H9 (cell line): Measurements from ENCODE around the gene STYXL2. TPM values are rescaled to one million over a fixed set of nuclear protein-coding genes. Genes with fewer than 3 reads are reported as not detected.

Experiments used
- DNase-seq: peaks from one replicate; pipeline ENCODE4 v3.0.0-alpha.2; 2017
- H2AFZ ChIP-seq: one replicate; pipeline ENCODE4 v1.6.1; 2013; ENCODE audit warnings: mild to moderate bottlenecking, low read length, control low read depth, moderate library complexity
- H2AK5ac ChIP-seq: 2 replicates; pipeline ENCODE4 v1.6.1; 2013; ENCODE audit warnings: low read length, control low read depth, mixed read lengths; ENCODE audit not compliant: insufficient read length
- H2BK120ac ChIP-seq: one replicate; pipeline ENCODE4 v1.6.1; 2013; ENCODE audit warnings: low read depth, mild to moderate bottlenecking, low read length, control low read depth, inconsistent platforms; ENCODE audit not compliant: poor library complexity, severe bottlenecking
- H2BK12ac ChIP-seq: 2 replicates; pipeline ENCODE4 v1.6.1; 2013; ENCODE audit warnings: low read length, control low read depth, mixed read lengths, low read depth; ENCODE audit not compliant: insufficient read length
- H2BK15ac ChIP-seq: 2 replicates; pipeline ENCODE4 v1.6.1; 2013; ENCODE audit warnings: low read depth, low read length, control low read depth
- H2BK20ac ChIP-seq: one replicate; pipeline ENCODE4 v1.6.1; 2013; ENCODE audit warnings: low read depth, mild to moderate bottlenecking, low read length, control low read depth, inconsistent platforms; ENCODE audit not compliant: poor library complexity, severe bottlenecking
- H2BK5ac ChIP-seq: 2 replicates; pipeline ENCODE4 v1.6.1; 2013; ENCODE audit warnings: low read length, control low read depth, mixed read lengths; ENCODE audit not compliant: insufficient read length
- H3K14ac ChIP-seq: 2 replicates; pipeline ENCODE4 v1.6.1; 2013; ENCODE audit warnings: low read length, control low read depth; ENCODE audit not compliant: insufficient read depth
- H3K18ac ChIP-seq: 2 replicates; pipeline ENCODE4 v1.6.1; 2013; ENCODE audit warnings: low read depth, mild to moderate bottlenecking, mixed read lengths, low read length, control low read depth; ENCODE audit not compliant: insufficient read length
- H3K23ac ChIP-seq: 2 replicates; pipeline ENCODE4 v1.6.1; 2013; ENCODE audit warnings: low read length, control low read depth, mixed read lengths, low read depth; ENCODE audit not compliant: insufficient read length
- H3K23me2 ChIP-seq: 2 replicates; pipeline ENCODE4 v1.6.1; 2013; ENCODE audit warnings: low read depth, mild to moderate bottlenecking, mixed read lengths, low read length, control low read depth; ENCODE audit not compliant: insufficient read length, poor library complexity, severe bottlenecking
- H3K27ac ChIP-seq: 2 replicates; pipeline ENCODE4 v1.5.1; 2013; ENCODE audit warnings: low read length, control low read depth, mixed read lengths, low read depth; ENCODE audit not compliant: insufficient read length
- H3K27me3 ChIP-seq: 2 replicates; pipeline ENCODE4 v1.6.1; 2013; ENCODE audit warnings: low read length, control low read depth, inconsistent platforms; ENCODE audit not compliant: insufficient read depth
- H3K4ac ChIP-seq: 2 replicates; pipeline ENCODE4 v1.6.1; 2013; ENCODE audit warnings: low read depth, mild to moderate bottlenecking, control low read depth, inconsistent platforms, low read length, moderate library complexity
- H3K4me1 ChIP-seq: 2 replicates; pipeline ENCODE4 v1.6.1; 2013; ENCODE audit warnings: low read length, control low read depth, inconsistent platforms; ENCODE audit not compliant: insufficient read depth
- H3K4me2 ChIP-seq: 2 replicates; pipeline ENCODE4 v1.6.1; 2013; ENCODE audit warnings: low read length, control low read depth, mixed read lengths; ENCODE audit not compliant: insufficient read length, insufficient read depth
- H3K56ac ChIP-seq: 2 replicates; pipeline ENCODE4 v1.6.1; 2013; ENCODE audit warnings: low read depth, mild to moderate bottlenecking, mixed read lengths, low read length, control low read depth; ENCODE audit not compliant: insufficient read length
- H3K79me1 ChIP-seq: 2 replicates; pipeline ENCODE4 v1.6.1; 2013; ENCODE audit warnings: low read depth, mild to moderate bottlenecking, moderate library complexity, low read length, control low read depth, inconsistent platforms; ENCODE audit not compliant: insufficient read depth, poor library complexity, severe bottlenecking
- H3K79me2 ChIP-seq: 2 replicates; pipeline ENCODE4 v1.6.1; 2013; ENCODE audit warnings: low read length, control low read depth, inconsistent platforms; ENCODE audit not compliant: insufficient read depth
- H3K9ac ChIP-seq: 2 replicates; pipeline ENCODE4 v1.6.1; 2013; ENCODE audit warnings: low read length, control low read depth, mixed read lengths; ENCODE audit not compliant: insufficient read length; ENCODE audit errors: extremely low read depth
- H3K9me3 ChIP-seq: one replicate; pipeline ENCODE4 v1.6.1; 2013; ENCODE audit warnings: low read depth, low read length, inconsistent platforms; ENCODE audit not compliant: control insufficient read depth
- H3T11ph ChIP-seq: one replicate; pipeline ENCODE4 v1.6.1; 2013; ENCODE audit warnings: mild to moderate bottlenecking, low read length, control low read depth, inconsistent platforms
- H4K20me1 ChIP-seq: one replicate; pipeline ENCODE4 v1.6.1; 2013; ENCODE audit not compliant: control insufficient read depth, insufficient read length, insufficient read depth
- H4K5ac ChIP-seq: 2 replicates; pipeline ENCODE4 v1.6.1; 2013; ENCODE audit warnings: low read depth, mild to moderate bottlenecking, mixed read lengths, low read length, control low read depth; ENCODE audit not compliant: insufficient read length
- H4K8ac ChIP-seq: replicated peaks from 2 replicates; pipeline ENCODE4 v1.6.1; 2013; ENCODE audit warnings: low read length, control low read depth, mixed read lengths, low read depth; ENCODE audit not compliant: insufficient read length
- H4K91ac ChIP-seq: 2 replicates; pipeline ENCODE4 v1.6.1; 2013; ENCODE audit warnings: low read depth, mild to moderate bottlenecking, moderate library complexity, mixed read lengths, low read length, control low read depth; ENCODE audit not compliant: insufficient read length
- H3K27ac Mint-ChIP-seq, 3 experiments: 2 replicates in 2 of 3; 3 replicates in 1 of 3; pipeline ENCODE4 v1.8.0; 2020 to 2021; ENCODE audit warnings: mixed read lengths in 3 of 3, mild to moderate bottlenecking in 1 of 3, moderate library complexity in 1 of 3
- H3K27me3 Mint-ChIP-seq: 2 replicates; pipeline ENCODE4 v1.8.0; 2021; ENCODE audit warnings: low read depth, mild to moderate bottlenecking, moderate library complexity, mixed read lengths
- H3K36me3 Mint-ChIP-seq, 3 experiments: 2 replicates in 2 of 3; 3 replicates in 1 of 3; pipeline ENCODE4 v1.8.0; 2020 to 2021; ENCODE audit warnings: low read depth in 3 of 3, mixed read lengths in 3 of 3; ENCODE audit not compliant: insufficient read depth in 1 of 3
- H3K4me1 Mint-ChIP-seq, 2 experiments: 2 replicates each; pipeline ENCODE4 v1.8.0; 2020; ENCODE audit warnings: mixed read lengths in 2 of 2
- H3K4me3 Mint-ChIP-seq, 2 experiments: 2 replicates in 1 of 2; 3 replicates in 1 of 2; pipeline ENCODE4 v1.8.0; 2020 to 2021; ENCODE audit warnings: mild to moderate bottlenecking in 2 of 2, mixed read lengths in 2 of 2, moderate library complexity in 1 of 2
- H3K9me3 Mint-ChIP-seq, 2 experiments: 2 replicates in 1 of 2; 3 replicates in 1 of 2; pipeline ENCODE4 v1.8.0; 2020; ENCODE audit warnings: mild to moderate bottlenecking in 2 of 2, mixed read lengths in 2 of 2, moderate library complexity in 1 of 2
- CTCF ChIP-seq: fragments of 200-600 bp; sonication (generic); conservative IDR thresholded peaks from 3 replicates; pipeline ENCODE4 v1.8.0; 2021; ENCODE audit warnings: antibody characterized with exemption, mild to moderate bottlenecking
- WGBS: extraction: QIAGEN DNeasy Blood & Tissue Kit; methylation state at CpG from one replicate; pipeline ENCODE4 v1.1.7; 2013; ENCODE audit warnings: missing lambda C conversion rate, low lambda C conversion rate, mixed read lengths; ENCODE audit not compliant: insufficient read length; ENCODE audit errors: extremely low coverage; 5-methylcytosine and 5-hydroxymethylcytosine counted together
- total RNA-seq: library from RNA; stranded (reverse); gene quantifications from 2 replicates; pipeline ENCODE4 v1.2.1, GENCODE V29; 2021

The STYXL2 gene
- total RNA-seq, 1 experiment from 2014 or later: 0.09 TPM

- Histone ChIP-seq H2AFZ (no peak overlapping the region), H3K27ac (no peak overlapping the region)
- peaks cover 2% of the 10 kb centered on the region; the same call in 1 of the 2 replicates for H3K27me3 Mint-ChIP-seq
Measured at GRCh38 chr1:167094690-167095089, 815 bp downstream of the STYXL2 start.

More at GRCh38 chr1:167094690-167095089, 815 bp downstream of the STYXL2 start:
- Mint-ChIP-seq H3K4me3 (no peak overlapping the region), H3K4me1 (peaks cover 12 to 15% of the 10 kb centered on the region in 2 experiments), H3K9me3 (no peaks in the 10 kb centered on the region), H3K27ac (no peak overlapping the region), H3K36me3 (peaks cover 0 to 10% (median 0%) of the 10 kb centered on the region in 3 experiments; a peak in 2 of 7 replicates)
- Histone ChIP-seq H3K23me2 (no peaks in the 10 kb centered on the region), H3K79me2 (no peaks in the 10 kb centered on the region), H2BK120ac (no peak overlapping the region), H3T11ph (no peak overlapping the region), H3K4me2 (no peak overlapping the region), H3K18ac (no peak overlapping the region), H2BK15ac (no peak overlapping the region), H4K20me1 (no peaks in the 10 kb centered on the region), H3K27me3 (no peaks in the 10 kb centered on the region; the same call in 1 of the 2 replicates), H2BK12ac (no peak overlapping the region), H2BK5ac (no peak overlapping the region), H3K79me1 (no peaks in the 10 kb centered on the region), H3K9me3 (no peaks in the 10 kb centered on the region), H3K4me1 (no peaks in the 10 kb centered on the region), H2BK20ac (no peak overlapping the region), H4K91ac (no peak overlapping the region), H3K14ac (no peak overlapping the region), H3K9ac (no peak overlapping the region), H2AK5ac (no peak overlapping the region), H3K4ac (no peak overlapping the region), H3K23ac (no peak overlapping the region), H3K56ac (no peak overlapping the region), H4K8ac (no peak overlapping the region), H4K5ac (no peak overlapping the region)
- no peak for DNase-seq
- no peak for TF ChIP-seq CTCF
- WGBS: no CpG with 5 or more reads among the region's 8 CpGs
